ENCODE data around the gene MAOB.

Gene MAOB

GRCh38 chrX:43860646-43861370 lies 21.4 kb downstream of the MAOB start:
- DNase-seq, result no peak

- DNase-seq, result no peak
Observed at GRCh38 chrX:43853225-43853828, 28.9 kb downstream of the MAOB start.

- DNase-seq, result no peak
Observed at GRCh38 chrX:43850629-43851028, 31.6 kb downstream of the MAOB start.

GRCh38 chrX:43849173-43849572 lies 33.1 kb downstream of the MAOB start:
- DNase-seq, result no peak

GRCh38 chrX:43847352-43847751 lies 34.9 kb downstream of the MAOB start:
- no peak for DNase-seq

- DNase-seq, result no peak
Observed at GRCh38 chrX:43846558-43846957, 35.7 kb downstream of the MAOB start.

- DNase-seq, result no peak
Observed at GRCh38 chrX:43845776-43846175, 36.5 kb downstream of the MAOB start.

- no peak for DNase-seq
Observed at GRCh38 chrX:43840265-43840664, 42.0 kb downstream of the MAOB start.

GRCh38 chrX:43836435-43837184 lies 45.6 kb downstream of the MAOB start:
- no peak for DNase-seq

- DNase-seq, result no peak
Observed at GRCh38 chrX:43835559-43835958, 46.7 kb downstream of the MAOB start.

- no peak for DNase-seq
Observed at GRCh38 chrX:43827791-43828190, 54.5 kb downstream of the MAOB start.

- DNase-seq, result no peak
Observed at GRCh38 chrX:43822014-43822413, 60.2 kb downstream of the MAOB start.

- no peak for DNase-seq
Observed at GRCh38 chrX:43817444-43817843, 64.8 kb downstream of the MAOB start.

GRCh38 chrX:43815209-43815608 lies 67.0 kb downstream of the MAOB start:
- DNase-seq, result no peak

GRCh38 chrX:43813898-43814297 lies 68.4 kb downstream of the MAOB start:
- no peak for DNase-seq

GRCh38 chrX:43813319-43813718 lies 68.9 kb downstream of the MAOB start:
- no peak for DNase-seq

- no peak for DNase-seq
Observed at GRCh38 chrX:43809463-43809862, 72.8 kb downstream of the MAOB start.

GRCh38 chrX:43808231-43808630 lies 74.0 kb downstream of the MAOB start:
- no peak for DNase-seq

GRCh38 chrX:43805579-43805978 lies 76.7 kb downstream of the MAOB start:
- DNase-seq, result no peak

- DNase-seq, result no peak
Observed at GRCh38 chrX:43804021-43804420, 78.2 kb downstream of the MAOB start.

- no peak for DNase-seq
Observed at GRCh38 chrX:43785930-43786591, 96.2 kb downstream of the MAOB start.

GRCh38 chrX:43758044-43758443 lies 124.2 kb downstream of the MAOB start:
- no peak for DNase-seq

- DNase-seq, result no peak
Observed at GRCh38 chrX:43756076-43756475, 126.2 kb downstream of the MAOB start.

- no peak for DNase-seq
Observed at GRCh38 chrX:43753637-43754036, 128.6 kb downstream of the MAOB start.

All from activated naive CD4-positive, alpha-beta T cell treated with anti-CD3 and anti-CD28 coated beads, Interleukin-2, amount 50 U/mL, for 16 hours (primary cell).